GM18873 (cell line): Measurements from ENCODE around the gene SMAP1.

Experiments
- ATAC-seq: cut with Tn5 transposase; IDR thresholded peaks from one replicate; pipeline ENCODE4 v1.9.1; 2021; ENCODE audit warnings: mild to moderate bottlenecking, moderate library complexity, moderate number of reproducible peaks; ENCODE audit not compliant: unreplicated experiment, low FRiP score

The SMAP1 gene

DNA sequence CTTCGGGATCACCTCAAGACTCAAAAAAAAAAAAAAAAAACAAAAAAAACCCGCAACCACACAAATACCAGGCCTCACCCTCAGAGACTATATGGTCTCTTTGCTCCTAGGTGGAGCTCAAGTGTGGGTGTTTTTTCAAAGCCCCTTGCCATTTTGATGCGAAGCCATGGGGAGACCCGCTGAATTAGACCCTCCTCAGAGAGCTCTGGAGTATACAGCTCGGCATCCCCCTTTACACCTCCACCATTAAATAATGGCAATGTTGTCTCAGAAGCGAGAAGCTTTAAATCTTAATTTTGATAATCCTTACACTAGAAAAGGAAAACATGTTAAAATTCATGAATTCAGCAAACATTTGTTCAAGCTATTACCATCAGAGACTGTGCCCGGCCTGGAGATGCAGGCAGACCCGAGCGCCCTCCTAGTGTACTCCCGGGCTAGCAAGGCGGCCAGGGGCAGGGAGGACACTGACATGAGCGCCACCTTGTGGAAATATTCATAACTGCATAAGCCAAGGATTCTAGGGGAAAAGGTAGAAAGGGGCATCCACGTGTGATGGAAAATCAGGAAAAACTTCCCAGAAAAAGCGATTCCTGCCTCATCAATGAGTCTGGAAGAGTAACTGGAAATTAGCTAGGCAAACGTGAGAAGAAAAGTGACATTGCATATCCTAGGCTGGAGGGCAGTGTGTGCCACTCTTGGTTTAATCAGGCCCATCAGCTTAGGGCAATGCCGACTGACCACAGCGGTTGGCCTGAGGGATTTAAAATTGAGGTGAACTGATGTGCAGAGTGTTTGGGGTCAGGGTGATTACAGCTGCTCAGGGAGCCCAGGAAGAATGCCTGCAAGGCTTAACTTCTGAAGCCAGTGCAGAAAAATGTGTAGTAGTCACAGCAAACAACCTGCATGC, 216.6 kb downstream of the SMAP1 start:
- ATAC-seq = peak; percentile 73

DNA sequence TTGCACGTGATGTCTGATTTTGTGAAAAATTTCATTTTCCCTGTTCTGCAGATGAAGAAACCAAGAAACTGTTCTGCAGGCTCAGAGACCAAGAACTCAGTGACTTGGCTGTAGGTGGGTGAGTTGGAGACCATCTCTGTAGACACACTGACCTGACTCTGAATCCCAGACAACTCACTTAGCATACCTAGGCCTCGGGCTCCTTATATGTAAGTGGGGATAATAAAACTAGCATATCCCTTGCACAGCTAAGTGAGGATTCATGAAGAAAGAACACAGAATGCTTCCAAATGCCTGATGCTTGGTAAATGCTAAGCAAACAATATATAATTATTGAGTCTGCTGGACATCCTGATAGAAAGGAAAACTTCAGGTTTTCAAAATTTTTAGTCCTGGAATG, 218.4 kb downstream of the SMAP1 start:
- ATAC-seq = no peak

DNA sequence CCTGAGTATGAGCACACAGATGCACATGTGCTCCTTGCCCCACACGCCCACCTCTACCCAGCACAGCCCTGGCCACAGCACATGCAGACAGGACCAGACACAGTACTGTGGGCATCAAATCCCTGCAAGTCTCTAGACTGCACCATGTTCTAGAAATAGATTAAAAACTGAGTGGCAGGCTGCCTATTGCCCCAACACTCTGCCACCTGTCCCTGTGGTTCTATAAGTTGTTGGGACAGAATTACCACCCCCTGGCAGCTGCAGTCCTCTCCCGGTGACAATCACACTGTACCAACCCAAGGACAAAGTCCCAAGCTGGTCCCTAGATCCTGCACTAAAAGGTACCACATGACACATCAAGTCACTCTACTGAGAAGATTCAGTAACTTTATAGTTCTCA, 219.0 kb downstream of the SMAP1 start:
- ATAC-seq = no peak

DNA sequence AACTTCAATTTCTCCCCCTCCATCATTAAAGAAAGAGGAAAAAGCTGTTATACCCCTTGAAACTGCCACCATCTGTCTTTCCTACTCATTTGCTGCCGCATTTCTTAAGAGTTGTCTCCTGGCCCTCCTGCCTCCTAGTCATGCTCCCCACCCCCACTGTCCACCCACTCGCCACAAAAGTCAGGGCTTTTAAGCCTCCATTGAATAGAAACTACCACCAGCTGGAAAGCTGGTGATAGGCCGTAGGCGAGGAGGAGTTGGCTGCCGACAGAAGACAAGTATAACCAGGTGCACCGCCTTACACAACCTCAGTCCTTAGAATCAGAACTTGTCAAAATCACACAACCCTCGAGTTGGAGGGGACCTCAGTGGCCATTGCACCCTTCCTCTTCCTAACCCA, 221.6 kb downstream of the SMAP1 start:
- no peak for ATAC-seq

DNA sequence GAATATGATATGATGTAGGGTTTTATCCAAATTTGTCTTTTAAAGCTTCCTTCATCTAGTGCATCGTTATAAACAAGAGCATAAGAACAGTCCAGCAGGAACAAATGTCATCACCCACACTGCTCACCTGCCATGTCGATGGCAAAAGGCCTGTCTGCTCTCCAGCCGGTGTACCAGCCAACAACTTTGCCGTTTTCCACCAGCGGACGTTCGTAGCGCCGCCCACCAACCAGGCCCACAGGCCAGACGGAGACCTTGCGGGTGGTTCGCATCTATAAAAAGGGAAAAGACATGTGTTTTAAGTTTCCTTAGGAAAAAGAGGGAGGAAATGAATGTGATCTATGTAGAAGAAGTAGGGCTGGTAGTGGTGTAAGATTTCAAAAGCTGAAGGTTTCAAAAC, 226.3 kb downstream of the SMAP1 start:
- ATAC-seq = no peak

DNA sequence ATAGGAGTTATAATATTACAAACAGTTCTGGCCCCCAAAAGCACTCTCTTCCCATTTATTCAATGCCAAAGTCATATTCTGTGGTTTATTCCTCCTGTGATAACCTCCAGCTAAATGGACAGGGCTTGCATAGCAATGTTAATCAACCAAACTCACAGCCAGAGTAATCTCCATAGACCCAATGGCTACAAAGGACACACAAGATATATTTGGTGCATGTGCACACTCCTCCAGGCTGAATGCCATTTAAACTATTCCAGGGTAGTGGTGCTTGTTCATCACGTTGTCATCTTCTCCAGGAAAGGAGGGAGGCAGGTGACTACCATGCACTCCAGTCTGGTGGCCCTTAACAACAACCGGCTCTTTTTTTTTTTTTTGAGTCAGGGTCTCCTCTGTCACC, 232.4 kb downstream of the SMAP1 start:
- no peak for ATAC-seq

DNA sequence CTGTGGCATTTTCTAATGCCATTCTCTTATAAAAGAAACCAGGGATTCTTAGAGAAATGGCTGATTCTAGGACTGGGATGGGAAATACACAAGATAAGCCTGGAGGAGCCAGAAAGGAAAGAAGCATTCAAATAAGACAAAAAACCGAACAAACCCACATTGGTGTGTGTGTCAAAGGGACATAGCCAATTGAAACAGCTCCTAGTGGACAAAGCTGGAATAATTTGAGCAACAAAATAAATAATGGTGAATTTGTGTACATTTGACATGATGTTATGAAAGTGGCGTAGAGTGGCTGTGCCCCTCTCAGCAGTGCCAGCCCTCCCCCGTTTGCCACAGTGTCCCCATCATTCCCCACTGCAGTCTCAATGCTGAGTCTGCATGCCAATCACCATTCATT, 233.6 kb downstream of the SMAP1 start:
- no peak for ATAC-seq

DNA sequence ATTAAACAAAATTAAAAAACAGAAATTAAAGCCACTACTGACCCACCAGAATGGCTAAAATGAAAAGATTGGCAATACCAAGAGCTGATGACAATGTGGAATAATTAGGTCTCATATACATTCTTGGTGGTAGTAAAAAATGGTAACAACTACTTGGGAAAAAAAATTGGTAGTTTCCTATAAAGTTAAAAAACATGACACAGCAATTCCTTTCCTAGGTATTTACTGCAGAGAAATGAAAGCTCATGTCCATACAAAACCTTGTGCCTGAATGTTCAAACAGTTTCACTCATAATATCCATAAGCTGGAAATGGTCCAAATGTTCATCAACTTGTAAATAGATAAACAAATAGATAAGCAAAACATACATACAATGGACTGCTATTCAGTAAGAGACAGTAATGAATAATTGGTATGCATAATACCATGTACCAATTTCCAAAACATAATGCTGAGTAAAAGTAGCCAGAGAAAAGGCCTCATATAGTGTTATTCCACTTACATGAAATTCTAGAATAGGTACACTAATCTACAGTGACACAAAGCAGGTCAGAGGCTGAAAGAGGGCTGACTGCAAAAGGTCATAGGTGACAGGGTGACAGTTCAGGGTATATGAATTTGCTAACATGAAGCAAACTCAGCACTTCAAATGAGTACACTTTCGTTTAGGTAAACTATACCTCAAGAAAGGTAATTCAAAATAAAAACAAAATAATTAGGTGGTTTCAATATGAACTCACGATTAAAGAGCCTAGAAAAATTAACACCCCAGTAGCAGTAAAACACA, 236.2 kb downstream of the SMAP1 start:
- no peak for ATAC-seq

DNA sequence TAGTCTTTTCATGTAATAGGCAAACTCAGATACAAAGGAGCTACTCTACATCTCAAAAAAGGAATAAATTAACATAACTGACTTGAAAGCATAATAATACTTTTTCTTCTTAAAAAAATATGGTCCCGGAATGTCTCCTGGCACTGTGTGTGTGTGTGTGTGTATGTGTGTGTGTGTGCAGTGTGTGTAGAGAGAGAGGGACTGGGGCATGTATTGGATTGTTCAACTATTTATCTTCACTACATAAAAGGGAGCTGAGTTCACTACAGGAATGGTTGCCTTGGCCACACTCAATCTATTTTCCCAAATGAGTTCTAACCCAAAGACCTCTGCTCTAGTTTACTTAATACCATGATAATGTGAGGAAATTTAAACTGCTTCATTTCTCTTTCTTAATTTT, 238.1 kb downstream of the SMAP1 start:
- ATAC-seq = no peak
